Measurements from ENCODE around the gene TTC28. TPM values are rescaled to one million over a fixed set of nuclear protein-coding genes. Genes with fewer than 3 reads are reported as not detected.

Gene TTC28
- total and polyA plus RNA-seq, 10 of the 15 experiments (the other 5 are each of a cell fraction or from before 2014, with no cell fraction given), result 0.15 to 8.4 (median 1.4) TPM

DNA sequence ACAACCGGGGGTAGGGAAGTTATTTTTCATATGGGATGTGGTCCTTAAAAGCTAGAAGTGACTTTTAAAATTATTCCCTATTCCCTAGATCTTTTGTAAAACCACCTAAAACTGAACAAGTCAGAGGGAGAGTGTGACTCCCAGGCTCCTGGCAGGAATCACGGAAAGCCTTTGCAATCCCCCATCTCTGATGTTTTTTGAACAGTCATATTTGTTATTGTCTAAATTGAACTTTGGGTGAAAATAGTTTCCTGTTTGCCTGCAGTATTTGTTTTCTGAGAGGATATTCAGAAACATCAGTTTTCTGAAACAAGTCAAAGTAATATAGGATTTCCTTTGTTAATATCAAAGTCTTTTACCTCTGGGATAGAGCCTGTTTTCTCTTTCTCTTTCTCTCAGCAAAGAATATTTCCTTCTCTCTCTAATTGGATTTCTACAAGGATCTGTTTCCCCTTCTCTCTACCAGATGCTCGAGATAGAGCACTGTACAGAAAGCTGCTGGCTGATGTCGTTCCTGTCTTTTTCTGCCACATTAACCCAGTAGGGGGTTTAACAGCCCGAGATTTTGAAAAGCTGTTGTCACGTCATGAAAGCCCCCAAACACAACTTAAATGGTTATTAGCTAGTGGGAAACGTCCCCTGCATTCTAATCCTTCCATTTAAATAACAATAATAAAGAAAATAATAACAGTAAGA lies 628.4 kb downstream of the TTC28 start (continued):
- TF ChIP-seq BMI1 (IDR thresholded peaks at IDR 0.05; ENCODE audit: borderline replicate concordance) (no peak), PAX8 (IDR thresholded peaks at IDR 0.05) (no peak), TCF7 (IDR thresholded peaks at IDR 0.05; ENCODE audit: borderline replicate concordance) (no peak), CBX5 (IDR thresholded peaks at IDR 0.05; ENCODE audit: low read depth) (no peak)

DNA sequence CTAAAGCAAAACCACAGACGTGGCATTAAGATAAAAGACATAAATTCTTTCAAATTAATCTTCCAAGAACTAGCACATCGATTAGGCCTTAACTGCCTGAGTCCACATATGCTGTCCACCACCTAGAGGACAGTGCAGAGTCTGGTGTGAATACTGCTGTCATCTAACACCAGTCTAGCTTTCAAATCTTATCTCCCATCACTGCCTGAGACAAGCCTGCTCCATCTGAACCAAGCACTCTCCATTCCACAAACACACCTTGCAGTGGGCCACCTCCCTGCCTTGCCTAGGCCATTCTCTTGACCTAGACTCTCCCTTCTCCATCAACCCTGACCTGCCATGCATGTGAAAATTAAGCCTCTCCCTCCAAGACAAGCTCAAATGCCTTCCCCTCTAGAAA lies 631.1 kb downstream of the TTC28 start:
- no TSS peak for BruUV-seq (replicated peaks)
- Histone ChIP-seq H3K27ac (ENCODE audit: control insufficient read depth, insufficient read depth) (no peak overlapping the region), H3K27me3 (replicated peaks in 1 of 2; ENCODE audit: control insufficient read depth in 2 of 2, insufficient read depth in 2 of 2, low read length in 1 of 2) (no peaks in the 10 kb centered on the region; a peak in 1 of 4 replicates), H3K4me3 (no peak overlapping the region), H2AFZ (ENCODE audit: control insufficient read depth, low read depth, low read length) (no peak overlapping the region), H3K79me2 (ENCODE audit: control insufficient read depth, insufficient read depth, low read length) (no peaks in the 10 kb centered on the region), H3K36me3 (ENCODE audit: control insufficient read depth in 2 of 2, insufficient read depth in 2 of 2, low read length in 1 of 2) (no peaks in the 10 kb centered on the region), H3K9ac (ENCODE audit: control insufficient read depth, insufficient read depth, low read length) (no peak overlapping the region), H3K4me1 (ENCODE audit: control insufficient read depth, insufficient read depth, low read length) (no peaks in the 10 kb centered on the region), H3K4me2 (ENCODE audit: control insufficient read depth, insufficient read depth) (no peak overlapping the region), H3K9me3 (replicated peaks; ENCODE audit: control insufficient read depth, insufficient read depth, low read length) (no peaks in the 10 kb centered on the region), H4K20me1 (ENCODE audit: control insufficient read depth, insufficient read depth) (no peaks in the 10 kb centered on the region)
- FAIRE-seq (no peak), ATAC-seq (no peak), DNase-seq (ENCODE audit: low read depth, low spot score) (no peak)
- 0% methylated on average over 2 of the region's 2 CpGs for WGBS (ENCODE audit: insufficient coverage, insufficient replicate concordance, low lambda C conversion rate, missing lambda C conversion rate)
- intact Hi-C loops (cut with micrococcal nuclease; ENCODE audit: unreplicated experiment), result no loop called here
- TF ChIP-seq MEF2B (IDR thresholded peaks at IDR 0.05; ENCODE audit: partially characterized antibody, poor library complexity, severe bottlenecking) (no peak), MXI1 (IDR thresholded peaks at IDR 0.05; ENCODE audit: low read depth, low read length) (no peak)
- TF ChIP-seq, protein P1, sequence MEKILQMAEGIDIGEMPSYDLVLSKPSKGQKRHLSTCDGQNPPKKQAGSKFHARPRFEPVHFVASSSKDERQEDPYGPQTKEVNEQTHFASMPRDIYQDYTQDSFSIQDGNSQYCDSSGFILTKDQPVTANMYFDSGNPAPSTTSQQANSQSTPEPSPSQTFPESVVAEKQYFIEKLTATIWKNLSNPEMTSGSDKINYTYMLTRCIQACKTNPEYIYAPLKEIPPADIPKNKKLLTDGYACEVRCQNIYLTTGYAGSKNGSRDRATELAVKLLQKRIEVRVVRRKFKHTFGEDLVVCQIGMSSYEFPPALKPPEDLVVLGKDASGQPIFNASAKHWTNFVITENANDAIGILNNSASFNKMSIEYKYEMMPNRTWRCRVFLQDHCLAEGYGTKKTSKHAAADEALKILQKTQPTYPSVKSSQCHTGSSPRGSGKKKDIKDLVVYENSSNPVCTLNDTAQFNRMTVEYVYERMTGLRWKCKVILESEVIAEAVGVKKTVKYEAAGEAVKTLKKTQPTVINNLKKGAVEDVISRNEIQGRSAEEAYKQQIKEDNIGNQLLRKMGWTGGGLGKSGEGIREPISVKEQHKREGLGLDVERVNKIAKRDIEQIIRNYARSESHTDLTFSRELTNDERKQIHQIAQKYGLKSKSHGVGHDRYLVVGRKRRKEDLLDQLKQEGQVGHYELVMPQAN (conservative IDR thresholded peaks at IDR 0.05), result no peak
- CTCF ChIA-PET, result interaction anchor here (0.6 to 1.5 kb wide), 5 partner anchors 27 to 552 kb away, joined by 3 read pairs; no protein-coding TSS in a partner anchor
- RAD21 ChIA-PET (ENCODE audit: unreplicated experiment), result interaction anchor here (1.3 kb wide), 1 partner anchor 29 kb away, joined by 3 read pairs; no protein-coding TSS in a partner anchor
- in situ Hi-C loops (cut with MboI), result loop anchor here (10.0 to 25.0 kb wide), 2 partner anchors 786 to 989 kb away; no protein-coding TSS in a partner anchor
- POLR2A ChIA-PET, result no interaction called here
- SMC1A ChIA-PET (ENCODE audit: uncharacterized antibody, unreplicated experiment), result no interaction called here

All from GM12878 (cell line).